HFFc6 (cell line): ENCODE data around the gene STOX2. TPM values are rescaled to one million over a fixed set of nuclear protein-coding genes. Genes with fewer than 3 reads are reported as not detected.

Source experiments
- DNase-seq: peaks from one replicate; pipeline ENCODE4 v3.0.0-alpha.2; 2018
- H3K27ac Mint-ChIP-seq: 2 replicates; pipeline ENCODE4 v1.8.0; 2020; ENCODE audit warnings: mild to moderate bottlenecking, mixed read lengths
- H3K27me3 Mint-ChIP-seq: 2 replicates; pipeline ENCODE4 v1.8.0; 2021; ENCODE audit warnings: mild to moderate bottlenecking, moderate library complexity, mixed read lengths; ENCODE audit not compliant: insufficient read depth
- H3K36me3 Mint-ChIP-seq: 2 replicates; pipeline ENCODE4 v1.8.0; 2021; ENCODE audit warnings: low read depth, mixed read lengths
- H3K4me1 Mint-ChIP-seq: 2 replicates; pipeline ENCODE4 v1.8.0; 2020; ENCODE audit warnings: low read depth, mixed read lengths
- H3K4me3 Mint-ChIP-seq: 2 replicates; pipeline ENCODE4 v1.8.0; 2020; ENCODE audit warnings: mild to moderate bottlenecking, moderate library complexity, mixed read lengths
- H3K9me3 Mint-ChIP-seq: 2 replicates; pipeline ENCODE4 v1.8.0; 2020; ENCODE audit warnings: mild to moderate bottlenecking, mixed read lengths
- CTCF ChIP-seq: fragments of 200-600 bp; sonication (generic); IDR thresholded peaks from 2 replicates; pipeline ENCODE4 v1.5.0; 2021; ENCODE audit warnings: antibody characterized with exemption, mild to moderate bottlenecking
- total RNA-seq, 6 experiments: library from RNA; stranded (reverse); fragmentation: NEBNext Ultra II Directional; extraction: Animal tissue kit (Norgen Biotek cat#: 25700); gene quantifications; 2 replicates in 1 of 6; 3 replicates in 5 of 6; pipeline ENCODE4 v1.2.3, GENCODE V29; 2021

The STOX2 gene
- total RNA-seq, 6 experiments from 2014 or later: 0.07 to 0.17 TPM; not detected in 4

- no peak for TF ChIP-seq CTCF
- no peaks in the 10 kb centered on the region for H3K4me1 Mint-ChIP-seq
- no peaks in the 10 kb centered on the region for H3K36me3 Mint-ChIP-seq
- DNase-seq: no peak
- peaks cover 3% of the 10 kb centered on the region; the same call in 1 of the 2 replicates for H3K9me3 Mint-ChIP-seq
- no peak overlapping the region for H3K27ac Mint-ChIP-seq
- peaks cover 16% of the 10 kb centered on the region for H3K27me3 Mint-ChIP-seq
- H3K4me3 Mint-ChIP-seq: no peak overlapping the region
These were observed 1.9 kb downstream of the STOX2 start for GRCh38 chr4:183906739-183907651.

GRCh38 chr4:183907871-183908683 is 3.0 kb downstream of the STOX2 start:
- no peak overlapping the region for H3K4me3 Mint-ChIP-seq
- H3K27ac Mint-ChIP-seq: no peak overlapping the region
- no peaks in the 10 kb centered on the region for H3K36me3 Mint-ChIP-seq
- H3K27me3 Mint-ChIP-seq: peaks cover 16% of the 10 kb centered on the region
- no peak for DNase-seq
- H3K9me3 Mint-ChIP-seq: peaks cover 3% of the 10 kb centered on the region; the same call in 1 of the 2 replicates
- no peaks in the 10 kb centered on the region for H3K4me1 Mint-ChIP-seq
- no peak for TF ChIP-seq CTCF

GRCh38 chr4:183909187-183909586 is 4.1 kb downstream of the STOX2 start:
- no peak overlapping the region for H3K27ac Mint-ChIP-seq
- no peak overlapping the region for H3K4me3 Mint-ChIP-seq
- H3K4me1 Mint-ChIP-seq: no peaks in the 10 kb centered on the region

DNA sequence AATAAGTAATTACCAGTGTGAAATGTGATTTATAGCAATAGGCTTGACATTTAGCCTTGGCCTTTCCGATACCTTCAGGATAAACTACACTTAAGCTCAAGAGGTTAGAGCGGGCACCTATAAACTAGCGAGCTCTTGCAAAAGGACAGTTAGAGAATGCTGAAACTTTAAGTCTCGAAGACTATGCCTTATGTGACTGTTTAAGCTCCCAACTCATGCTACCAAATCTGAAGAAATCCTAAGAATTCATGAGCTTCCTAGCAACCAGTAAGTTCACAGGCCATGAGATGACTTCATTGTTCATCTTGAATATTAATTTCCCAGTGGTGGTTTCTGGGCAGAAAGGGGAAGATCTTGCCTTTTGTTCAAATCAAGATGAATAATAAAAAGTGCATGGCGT is 4.7 kb downstream of the STOX2 start:
- DNase-seq: no peak
- H3K36me3 Mint-ChIP-seq: no peaks in the 10 kb centered on the region
- H3K4me3 Mint-ChIP-seq: no peak overlapping the region
- peaks cover 5% of the 10 kb centered on the region; the same call in 1 of the 2 replicates for H3K9me3 Mint-ChIP-seq
- H3K27me3 Mint-ChIP-seq: peaks cover 7% of the 10 kb centered on the region
- H3K4me1 Mint-ChIP-seq: no peaks in the 10 kb centered on the region
- no peak for TF ChIP-seq CTCF
- H3K27ac Mint-ChIP-seq: no peak overlapping the region

More at GRCh38 chr4:183909187-183909586, 4.1 kb downstream of the STOX2 start:
- no peak for DNase-seq
- no peak for TF ChIP-seq CTCF
- Mint-ChIP-seq H3K27me3 (peaks cover 8% of the 10 kb centered on the region), H3K36me3 (no peaks in the 10 kb centered on the region), H3K9me3 (peaks cover 7% of the 10 kb centered on the region; the same call in 1 of the 2 replicates)

DNA sequence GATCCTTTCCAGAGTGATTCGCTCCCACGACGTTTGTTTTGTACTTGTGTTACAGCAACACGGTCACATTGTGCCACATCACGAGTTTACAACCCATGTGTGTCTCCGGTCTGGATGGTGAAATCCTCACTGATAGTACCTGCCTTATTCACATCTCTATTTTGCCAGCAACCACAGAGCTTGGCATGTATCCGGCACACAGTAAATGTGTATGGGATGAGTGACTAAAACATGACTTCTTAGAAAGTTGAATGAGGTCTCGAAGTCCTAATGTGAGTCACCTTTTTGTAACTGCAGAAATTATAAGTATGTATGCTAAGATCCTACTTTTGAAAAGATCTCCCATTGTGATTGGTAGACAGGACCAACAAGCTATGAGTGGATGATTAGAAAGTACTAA is 7.5 kb downstream of the STOX2 start:
- no peak overlapping the region for H3K4me3 Mint-ChIP-seq
- TF ChIP-seq CTCF: no peak
- no peak for DNase-seq
- no peaks in the 10 kb centered on the region for H3K4me1 Mint-ChIP-seq
- no peaks in the 10 kb centered on the region for H3K36me3 Mint-ChIP-seq
- H3K27me3 Mint-ChIP-seq: no peaks in the 10 kb centered on the region; the same call in 1 of the 2 replicates
- peaks cover 4% of the 10 kb centered on the region; the same call in 1 of the 2 replicates for H3K9me3 Mint-ChIP-seq
- H3K27ac Mint-ChIP-seq: no peak overlapping the region
